H1 (cell line): Measurements from ENCODE around the gene CHPF2. TPM values are rescaled to one million over a fixed set of nuclear protein-coding genes. Genes with fewer than 3 reads are reported as not detected.

ENCODE experiments used
- CTCF ChIA-PET: fragments of 300-600 bp; sonication (Branson Sonifier 250); formaldehyde crosslinking; loops from one replicate; lab custom pipeline; 2021; ENCODE audit not compliant: partially characterized antibody; lab: Charles Lee
- POLR2A ChIA-PET: fragments of 300-600 bp; sonication (Branson Sonifier 250); formaldehyde crosslinking; loops from one replicate; lab custom pipeline; 2021; ENCODE audit warnings: inconsistent platforms; ENCODE audit not compliant: partially characterized antibody; lab: Charles Lee
- DNase-seq, 2 experiments: peaks; one replicate each; pipeline versions ENCODE4 v3.0.0 to v3.0.0-alpha.2; 2010 to 2022; ENCODE audit warnings: low spot score in 2 of 2, low read depth in 1 of 2, mixed read lengths in 1 of 2
- FAIRE-seq: peaks from 2 replicates; lab custom pipeline; 2011; peaks lifted over from hg19 to GRCh38; lab: Jason Lieb, UNC
- H2AFZ ChIP-seq: 2 replicates; pipeline ENCODE4 v1.8.1; 2012; ENCODE audit warnings: low read length, inconsistent platforms
- H2AK5ac ChIP-seq: 2 replicates; pipeline ENCODE4 v1.6.1; 2013; ENCODE audit warnings: low read depth, low read length
- H2BK120ac ChIP-seq: replicated peaks from 2 replicates; pipeline ENCODE3; 2013; ENCODE audit warnings: low read depth, low read length, inconsistent platforms
- H2BK12ac ChIP-seq: 2 replicates; pipeline ENCODE4 v1.6.1; 2013; ENCODE audit warnings: low read depth, low read length
- H2BK15ac ChIP-seq: 2 replicates; pipeline ENCODE4 v1.6.1; 2013; ENCODE audit warnings: low read length
- H2BK20ac ChIP-seq: 2 replicates; pipeline ENCODE4 v1.6.1; 2013; ENCODE audit warnings: low read length
- H2BK5ac ChIP-seq: 2 replicates; pipeline ENCODE4 v1.6.1; 2013; ENCODE audit warnings: low read depth, low read length
- H3K14ac ChIP-seq: 2 replicates; pipeline ENCODE4 v1.6.1; 2013; ENCODE audit warnings: inconsistent platforms; ENCODE audit not compliant: insufficient read length
- H3K18ac ChIP-seq: 2 replicates; pipeline ENCODE4 v1.6.1; 2013; ENCODE audit warnings: low read length; ENCODE audit errors: extremely low read depth
- H3K23ac ChIP-seq: 2 replicates; pipeline ENCODE4 v1.6.1; 2013; ENCODE audit warnings: inconsistent platforms; ENCODE audit not compliant: insufficient read length
- H3K23me2 ChIP-seq: 2 replicates; pipeline ENCODE4 v1.6.1; 2013; ENCODE audit warnings: low read depth, low read length
- H3K27ac ChIP-seq: 2 replicates; pipeline ENCODE4 v1.6.1; 2011; ENCODE audit warnings: low read depth, low read length, inconsistent platforms
- H3K27me3 ChIP-seq, 4 experiments: replicated peaks in 1 of 4; 1 replicate in 1 of 4; 2 replicates in 3 of 4; pipeline versions ENCODE4 v1.6.1 to v1.8.1; 2011 to 2013; ENCODE audit warnings: low read length in 3 of 4, mild to moderate bottlenecking in 3 of 4, inconsistent platforms in 2 of 4, mixed read lengths in 2 of 4, moderate library complexity in 1 of 4; ENCODE audit not compliant: control insufficient read depth in 3 of 4, insufficient read depth in 3 of 4; ENCODE audit errors: extremely low read depth in 1 of 4
- H3K36me3 ChIP-seq, 4 experiments: 2 replicates each; pipeline versions ENCODE4 v1.6.1 to v1.8.1; 2011 to 2013; ENCODE audit warnings: mild to moderate bottlenecking in 4 of 4, low read length in 3 of 4, moderate library complexity in 2 of 4, control low read depth in 1 of 4, inconsistent platforms in 1 of 4; ENCODE audit not compliant: insufficient read depth in 4 of 4, control insufficient read depth in 2 of 4
- H3K4ac ChIP-seq: replicated peaks from 2 replicates; pipeline ENCODE3; 2013; ENCODE audit warnings: low read length, low read depth, mixed read lengths, inconsistent platforms; ENCODE audit not compliant: insufficient read length
- H3K4me1 ChIP-seq, 4 experiments: replicated peaks in 1 of 4; 1 replicate in 1 of 4; 2 replicates in 3 of 4; pipeline versions ENCODE4 v1.6.1 to v1.8.1; 2011 to 2013; ENCODE audit warnings: low read length in 3 of 4, inconsistent platforms in 2 of 4, mixed read lengths in 1 of 4; ENCODE audit not compliant: insufficient read depth in 4 of 4, control insufficient read depth in 3 of 4
- H3K4me2 ChIP-seq, 2 experiments: 2 replicates each; pipeline versions ENCODE4 v1.6.1 to v1.8.1; 2011 to 2013; ENCODE audit warnings: low read depth in 2 of 2, low read length in 2 of 2, control low read depth in 1 of 2, inconsistent platforms in 1 of 2, mild to moderate bottlenecking in 1 of 2; ENCODE audit not compliant: insufficient read depth in 1 of 2
- H3K4me3 ChIP-seq, 4 experiments: fragments of 200-600, 300-600 bp in 1 of 4; sonication (generic), shearing (Covaris generic), sonication (Bioruptor Twin) in 1 of 4; 2 replicates each; pipeline versions ENCODE4 v1.5.1 to v1.8.1; 2011 to 2016; ENCODE audit warnings: low read length in 4 of 4, low read depth in 3 of 4, control low read depth in 2 of 4, inconsistent platforms in 2 of 4, mild to moderate bottlenecking in 2 of 4, mixed read lengths in 1 of 4, moderate library complexity in 1 of 4; ENCODE audit not compliant: insufficient read depth in 2 of 4; ENCODE audit errors: extremely low read depth in 1 of 4
- H3K56ac ChIP-seq: replicated peaks from 2 replicates; pipeline ENCODE3; 2013; ENCODE audit warnings: low read depth, mild to moderate bottlenecking, mixed read lengths, low read length, inconsistent platforms; ENCODE audit not compliant: insufficient read length
- H3K79me1 ChIP-seq: 2 replicates; pipeline ENCODE4 v1.6.1; 2013; ENCODE audit warnings: low read depth, low read length, control low read depth
- H3K79me2 ChIP-seq, 2 experiments: 2 replicates each; pipeline versions ENCODE4 v1.6.1 to v1.8.1; 2012 to 2013; ENCODE audit warnings: low read length in 2 of 2, mild to moderate bottlenecking in 2 of 2, inconsistent platforms in 1 of 2; ENCODE audit not compliant: insufficient read depth in 2 of 2, control insufficient read depth in 1 of 2
- H3K9ac ChIP-seq, 4 experiments: replicated peaks in 1 of 4; 1 replicate in 1 of 4; 2 replicates in 3 of 4; pipeline versions ENCODE4 v1.6.1 to v1.8.1; 2011 to 2013; ENCODE audit warnings: low read depth in 3 of 4, low read length in 3 of 4, control low read depth in 2 of 4, mild to moderate bottlenecking in 2 of 4, moderate library complexity in 2 of 4, inconsistent platforms in 1 of 4; ENCODE audit errors: extremely low read depth in 1 of 4
- H3K9me3 ChIP-seq, 2 experiments: 2 replicates each; pipeline versions ENCODE4 v1.6.1 to v1.8.1; 2012 to 2013; ENCODE audit warnings: mild to moderate bottlenecking in 2 of 2, moderate library complexity in 2 of 2, control low read depth in 1 of 2, inconsistent platforms in 1 of 2, low read depth in 1 of 2, low read length in 1 of 2, mixed read lengths in 1 of 2; ENCODE audit not compliant: insufficient read depth in 2 of 2
- H4K20me1 ChIP-seq, 2 experiments: replicated peaks in 1 of 2; 2 replicates each; pipeline versions ENCODE3 to v1.8.1; 2011 to 2013; ENCODE audit warnings: inconsistent platforms in 2 of 2, low read length in 2 of 2, mild to moderate bottlenecking in 1 of 2; ENCODE audit not compliant: insufficient read depth in 2 of 2, control insufficient read depth in 1 of 2
- H4K5ac ChIP-seq: 2 replicates; pipeline ENCODE4 v1.6.1; 2013; ENCODE audit warnings: low read length, low read depth, mixed read lengths, inconsistent platforms; ENCODE audit not compliant: insufficient read length
- H4K8ac ChIP-seq: 2 replicates; pipeline ENCODE4 v1.8.0; 2013; ENCODE audit warnings: mild to moderate bottlenecking, moderate library complexity, low read length, inconsistent platforms; ENCODE audit not compliant: insufficient read depth; ENCODE audit errors: extremely low read depth
- H4K91ac ChIP-seq: replicated peaks from 2 replicates; pipeline ENCODE3; 2013; ENCODE audit warnings: low read length, mixed read lengths, inconsistent platforms; ENCODE audit not compliant: insufficient read length
- BACH1 ChIP-seq: IDR thresholded peaks from 2 replicates; pipeline ENCODE4 v1.6.1; 2012; ENCODE audit warnings: low read length, improper control_type of control experiment
- CBX5 ChIP-seq: fragments of 300-800, 300-1000 bp; sonication (generic); IDR thresholded peaks from 2 replicates; pipeline ENCODE4 v1.7.1; 2016; ENCODE audit warnings: antibody characterized with exemption, low read length, low read depth
- EGR1 ChIP-seq: IDR thresholded peaks from 2 replicates; pipeline ENCODE4 v1.6.1; 2011; ENCODE audit warnings: low read depth, low read length, borderline replicate concordance
- FOSL1 ChIP-seq: IDR thresholded peaks from 2 replicates; pipeline ENCODE4 v1.6.1; 2011; ENCODE audit warnings: mild to moderate bottlenecking, low read depth, low read length, moderate library complexity; ENCODE audit not compliant: insufficient read depth
- JUN ChIP-seq: IDR thresholded peaks from 2 replicates; pipeline ENCODE4 v1.6.1; 2011; ENCODE audit warnings: low read depth, mild to moderate bottlenecking, improper control_type of control experiment, low read length
- MAX ChIP-seq: IDR thresholded peaks from 2 replicates; pipeline ENCODE4 v1.6.1; 2012; ENCODE audit warnings: inconsistent platforms
- PHF8 ChIP-seq: fragments of 200-600 bp; sonication (generic); conservative IDR thresholded peaks from 2 replicates; pipeline ENCODE4 v1.7.1; 2012; ENCODE audit warnings: low read depth, mild to moderate bottlenecking, inconsistent platforms, low read length, moderate library complexity
- RNF2 ChIP-seq: fragments of 200-900, 300-1000 bp; sonication (generic); IDR thresholded peaks from 2 replicates; pipeline ENCODE4 v1.7.1; 2016; ENCODE audit warnings: borderline replicate concordance, low read depth, mild to moderate bottlenecking, antibody characterized with exemption, low read length; ENCODE audit not compliant: poor library complexity, severe bottlenecking; ENCODE audit errors: missing control alignments
- SIN3A ChIP-seq, 2 experiments: IDR thresholded peaks in 1 of 2; conservative IDR thresholded peaks in 1 of 2; 2 replicates each; pipeline ENCODE4 v1.6.1; 2011 to 2012; ENCODE audit warnings: low read length in 2 of 2, improper control_type of control experiment in 1 of 2, low read depth in 1 of 2, mild to moderate bottlenecking in 1 of 2
- SIRT6 ChIP-seq: IDR thresholded peaks from one replicate; pipeline ENCODE4 v1.7.1; 2012; ENCODE audit warnings: low read length, inconsistent platforms
- SP1 ChIP-seq: IDR thresholded peaks from 2 replicates; pipeline ENCODE4 v1.6.1; 2011; ENCODE audit warnings: low read depth, low read length
- TAF1 ChIP-seq: IDR thresholded peaks from 2 replicates; pipeline ENCODE4 v1.6.1; 2011; ENCODE audit warnings: mild to moderate bottlenecking, low read depth, low read length
- YY1 ChIP-seq: IDR thresholded peaks from 2 replicates; pipeline ENCODE4 v1.6.1; 2011; ENCODE audit warnings: low read depth, mild to moderate bottlenecking, low read length
- WGBS, 2 experiments: shearing (Covaris generic) in 1 of 2; methylation state at CpG; one replicate each; pipeline versions ENCODE4 v1.1.6 to v1.1.7; 2013 to 2015; ENCODE audit warnings: low lambda C conversion rate in 2 of 2, mixed read lengths in 2 of 2, inconsistent platforms in 1 of 2, low coverage in 1 of 2, missing lambda C conversion rate in 1 of 2; ENCODE audit not compliant: insufficient replicate concordance in 2 of 2, insufficient coverage in 1 of 2, insufficient read length in 1 of 2; ENCODE audit errors: extremely low coverage in 1 of 2, missing lambda C conversion rate in 1 of 2; 5-methylcytosine and 5-hydroxymethylcytosine counted together
- polyA plus RNA-seq, 7 experiments: library from polyadenylated mRNA; depleted of rRNA in 3 of 7; stranded (reverse) in 5 of 7; unstranded in 2 of 7; fragments of >200 nt in 5 of 7; fragments of 200-250 nt in 2 of 7; gene quantifications; 1 replicate in 5 of 7; 2 replicates in 1 of 7; 4 replicates in 1 of 7; pipeline versions ENCODE4 v1.2.1 to v1.2.3, GENCODE V29; 2011 to 2013; ENCODE audit warnings: missing spikeins in 2 of 7, mixed read lengths in 2 of 7
- total RNA-seq: library from RNA; stranded (reverse); fragmentation: NEBNext Ultra II Directional; extraction: Animal tissue kit (Norgen Biotek cat#: 25700); gene quantifications from 2 replicates; pipeline ENCODE4 v1.2.1, GENCODE V29; 2021

The CHPF2 gene
- total and polyA plus RNA-seq, 2 of the 8 experiments (the other 6 are each of a cell fraction or from before 2014, with no cell fraction given) = 14.4 to 20.6 TPM

- H3K56ac ChIP-seq = no peak overlapping the region
- H4K91ac ChIP-seq = no peak overlapping the region
- H3K79me2 ChIP-seq = peaks cover 4 to 35% of the 10 kb centered on the region in 2 experiments; a peak in 3 of 4 replicates
- no peak overlapping the region for H2BK12ac ChIP-seq
- H2AFZ ChIP-seq = no peak overlapping the region
- no peak for DNase-seq
- no peak overlapping the region for H3K9ac ChIP-seq
- H3K9me3 ChIP-seq = no peaks in the 10 kb centered on the region
- H3K4ac ChIP-seq = no peak overlapping the region
- peaks cover 6 to 9% (median 7%) of the 10 kb centered on the region in 4 experiments; a peak in 7 of 8 replicates for H3K36me3 ChIP-seq
- no peak overlapping the region for H2BK120ac ChIP-seq
- no peak overlapping the region for H3K27ac ChIP-seq
- peaks cover 6 to 14% (median 10%) of the 10 kb centered on the region in 4 experiments; a peak in 6 of 7 replicates for H3K4me1 ChIP-seq
- peaks cover 0 to 7% of the 10 kb centered on the region in 2 experiments for H4K20me1 ChIP-seq
- FAIRE-seq = no peak
- H2BK5ac ChIP-seq = no peak overlapping the region
- TF ChIP-seq RNF2 = no peak
- no peak for TF ChIP-seq CBX5
- no peak for TF ChIP-seq SP1
- no peak for TF ChIP-seq FOSL1
- no peak for TF ChIP-seq MAX
- TF ChIP-seq PHF8 = no peak
- TF ChIP-seq BACH1 = no peak
- TF ChIP-seq TAF1 = no peak
- TF ChIP-seq SIN3A (conservative IDR thresholded peaks at IDR 0.05 in 1 of 2, IDR thresholded peaks at IDR 0.05 in 1 of 2; ENCODE audit: low read depth in 1 of 2, low read length in 2 of 2) = no peak
- no peak for TF ChIP-seq SIRT6
- TF ChIP-seq YY1 = no peak
- no peak for TF ChIP-seq EGR1
- TF ChIP-seq JUN = no peak
- WGBS, 2 experiments = 89% methylated on average over 10 of the region's 10 CpGs; no CpG with 5 or more reads in 1 of the 2 experiments
- H3K4me2 ChIP-seq = no peak overlapping the region
- H4K5ac ChIP-seq = no peak overlapping the region
- no peak overlapping the region for H4K8ac ChIP-seq
- no peak overlapping the region for H2BK20ac ChIP-seq
- no peak overlapping the region for H2AK5ac ChIP-seq
- H3K14ac ChIP-seq = no peak overlapping the region
- ChIA-PET POLR2A (interaction anchor here (1.3 kb wide), 1 partner anchor 15 kb away, joined by 3 read pairs; no protein-coding TSS in a partner anchor), CTCF (interaction anchor here (0.6 to 5.9 kb wide), 6 partner anchors 10 to 1604 kb away, joined by 3 to 49 read pairs (median 4); no protein-coding TSS in a partner anchor)
- H3K79me1 ChIP-seq = peaks cover 16% of the 10 kb centered on the region
- H3K23me2 ChIP-seq = peaks cover 24% of the 10 kb centered on the region
- H3K23ac ChIP-seq = no peak overlapping the region
- no peak overlapping the region for H2BK15ac ChIP-seq
- no peak overlapping the region for H3K18ac ChIP-seq
- H3K4me3 ChIP-seq = no peak overlapping the region
- no peaks in the 10 kb centered on the region for H3K27me3 ChIP-seq
Observed at GRCh38 chr7:151229249-151229648, 3.0 kb upstream of the CHPF2 start.
